Measurements from ENCODE around the gene GSK3B.

- TF ChIP-seq POLR2A (IDR thresholded peaks at IDR 0.05; ENCODE audit: low read depth, low read length) (no peak), POLR2AphosphoS5 (IDR thresholded peaks at IDR 0.05; ENCODE audit: low read depth, low read length) (no peak), TAF1 (IDR thresholded peaks at IDR 0.05; ENCODE audit: low read depth, low read length) (no peak), PAX5 (IDR thresholded peaks at IDR 0.05; ENCODE audit: insufficient read depth, low read length, severe bottlenecking) (no peak)
Measured at GRCh38 chr3:120021523-120021922, 72.7 kb downstream of the GSK3B start.
